H9 (cell line): ENCODE results near the gene SH3BGRL3. TPM values are rescaled to one million over a fixed set of nuclear protein-coding genes. Genes with fewer than 3 reads are reported as not detected.

Experiments used
- DNase-seq: peaks from one replicate; pipeline ENCODE4 v3.0.0-alpha.2; 2017
- H2AFZ ChIP-seq: one replicate; pipeline ENCODE4 v1.6.1; 2013; ENCODE audit warnings: mild to moderate bottlenecking, low read length, control low read depth, moderate library complexity
- H2AK5ac ChIP-seq: 2 replicates; pipeline ENCODE4 v1.6.1; 2013; ENCODE audit warnings: low read length, control low read depth, mixed read lengths; ENCODE audit not compliant: insufficient read length
- H2BK120ac ChIP-seq: one replicate; pipeline ENCODE4 v1.6.1; 2013; ENCODE audit warnings: low read depth, mild to moderate bottlenecking, low read length, control low read depth, inconsistent platforms; ENCODE audit not compliant: poor library complexity, severe bottlenecking
- H2BK12ac ChIP-seq: 2 replicates; pipeline ENCODE4 v1.6.1; 2013; ENCODE audit warnings: low read length, control low read depth, mixed read lengths, low read depth; ENCODE audit not compliant: insufficient read length
- H2BK15ac ChIP-seq: 2 replicates; pipeline ENCODE4 v1.6.1; 2013; ENCODE audit warnings: low read depth, low read length, control low read depth
- H2BK20ac ChIP-seq: one replicate; pipeline ENCODE4 v1.6.1; 2013; ENCODE audit warnings: low read depth, mild to moderate bottlenecking, low read length, control low read depth, inconsistent platforms; ENCODE audit not compliant: poor library complexity, severe bottlenecking
- H2BK5ac ChIP-seq: 2 replicates; pipeline ENCODE4 v1.6.1; 2013; ENCODE audit warnings: low read length, control low read depth, mixed read lengths; ENCODE audit not compliant: insufficient read length
- H3K14ac ChIP-seq: 2 replicates; pipeline ENCODE4 v1.6.1; 2013; ENCODE audit warnings: low read length, control low read depth; ENCODE audit not compliant: insufficient read depth
- H3K18ac ChIP-seq: 2 replicates; pipeline ENCODE4 v1.6.1; 2013; ENCODE audit warnings: low read depth, mild to moderate bottlenecking, mixed read lengths, low read length, control low read depth; ENCODE audit not compliant: insufficient read length
- H3K23ac ChIP-seq: 2 replicates; pipeline ENCODE4 v1.6.1; 2013; ENCODE audit warnings: low read length, control low read depth, mixed read lengths, low read depth; ENCODE audit not compliant: insufficient read length
- H3K23me2 ChIP-seq: 2 replicates; pipeline ENCODE4 v1.6.1; 2013; ENCODE audit warnings: low read depth, mild to moderate bottlenecking, mixed read lengths, low read length, control low read depth; ENCODE audit not compliant: insufficient read length, poor library complexity, severe bottlenecking
- H3K27ac ChIP-seq: 2 replicates; pipeline ENCODE4 v1.5.1; 2013; ENCODE audit warnings: low read length, control low read depth, mixed read lengths, low read depth; ENCODE audit not compliant: insufficient read length
- H3K27me3 ChIP-seq: 2 replicates; pipeline ENCODE4 v1.6.1; 2013; ENCODE audit warnings: low read length, control low read depth, inconsistent platforms; ENCODE audit not compliant: insufficient read depth
- H3K4ac ChIP-seq: 2 replicates; pipeline ENCODE4 v1.6.1; 2013; ENCODE audit warnings: low read depth, mild to moderate bottlenecking, control low read depth, inconsistent platforms, low read length, moderate library complexity
- H3K4me1 ChIP-seq: 2 replicates; pipeline ENCODE4 v1.6.1; 2013; ENCODE audit warnings: low read length, control low read depth, inconsistent platforms; ENCODE audit not compliant: insufficient read depth
- H3K4me2 ChIP-seq: 2 replicates; pipeline ENCODE4 v1.6.1; 2013; ENCODE audit warnings: low read length, control low read depth, mixed read lengths; ENCODE audit not compliant: insufficient read length, insufficient read depth
- H3K56ac ChIP-seq: 2 replicates; pipeline ENCODE4 v1.6.1; 2013; ENCODE audit warnings: low read depth, mild to moderate bottlenecking, mixed read lengths, low read length, control low read depth; ENCODE audit not compliant: insufficient read length
- H3K79me1 ChIP-seq: 2 replicates; pipeline ENCODE4 v1.6.1; 2013; ENCODE audit warnings: low read depth, mild to moderate bottlenecking, moderate library complexity, low read length, control low read depth, inconsistent platforms; ENCODE audit not compliant: insufficient read depth, poor library complexity, severe bottlenecking
- H3K79me2 ChIP-seq: 2 replicates; pipeline ENCODE4 v1.6.1; 2013; ENCODE audit warnings: low read length, control low read depth, inconsistent platforms; ENCODE audit not compliant: insufficient read depth
- H3K9ac ChIP-seq: 2 replicates; pipeline ENCODE4 v1.6.1; 2013; ENCODE audit warnings: low read length, control low read depth, mixed read lengths; ENCODE audit not compliant: insufficient read length; ENCODE audit errors: extremely low read depth
- H3K9me3 ChIP-seq: one replicate; pipeline ENCODE4 v1.6.1; 2013; ENCODE audit warnings: low read depth, low read length, inconsistent platforms; ENCODE audit not compliant: control insufficient read depth
- H3T11ph ChIP-seq: one replicate; pipeline ENCODE4 v1.6.1; 2013; ENCODE audit warnings: mild to moderate bottlenecking, low read length, control low read depth, inconsistent platforms
- H4K20me1 ChIP-seq: one replicate; pipeline ENCODE4 v1.6.1; 2013; ENCODE audit not compliant: control insufficient read depth, insufficient read length, insufficient read depth
- H4K5ac ChIP-seq: 2 replicates; pipeline ENCODE4 v1.6.1; 2013; ENCODE audit warnings: low read depth, mild to moderate bottlenecking, mixed read lengths, low read length, control low read depth; ENCODE audit not compliant: insufficient read length
- H4K8ac ChIP-seq: replicated peaks from 2 replicates; pipeline ENCODE4 v1.6.1; 2013; ENCODE audit warnings: low read length, control low read depth, mixed read lengths, low read depth; ENCODE audit not compliant: insufficient read length
- H4K91ac ChIP-seq: 2 replicates; pipeline ENCODE4 v1.6.1; 2013; ENCODE audit warnings: low read depth, mild to moderate bottlenecking, moderate library complexity, mixed read lengths, low read length, control low read depth; ENCODE audit not compliant: insufficient read length
- H3K27ac Mint-ChIP-seq, 3 experiments: 2 replicates in 2 of 3; 3 replicates in 1 of 3; pipeline ENCODE4 v1.8.0; 2020 to 2021; ENCODE audit warnings: mixed read lengths in 3 of 3, mild to moderate bottlenecking in 1 of 3, moderate library complexity in 1 of 3
- H3K27me3 Mint-ChIP-seq: 2 replicates; pipeline ENCODE4 v1.8.0; 2021; ENCODE audit warnings: low read depth, mild to moderate bottlenecking, moderate library complexity, mixed read lengths
- H3K36me3 Mint-ChIP-seq, 3 experiments: 2 replicates in 2 of 3; 3 replicates in 1 of 3; pipeline ENCODE4 v1.8.0; 2020 to 2021; ENCODE audit warnings: low read depth in 3 of 3, mixed read lengths in 3 of 3; ENCODE audit not compliant: insufficient read depth in 1 of 3
- H3K4me1 Mint-ChIP-seq, 2 experiments: 2 replicates each; pipeline ENCODE4 v1.8.0; 2020; ENCODE audit warnings: mixed read lengths in 2 of 2
- H3K4me3 Mint-ChIP-seq, 2 experiments: 2 replicates in 1 of 2; 3 replicates in 1 of 2; pipeline ENCODE4 v1.8.0; 2020 to 2021; ENCODE audit warnings: mild to moderate bottlenecking in 2 of 2, mixed read lengths in 2 of 2, moderate library complexity in 1 of 2
- H3K9me3 Mint-ChIP-seq, 2 experiments: 2 replicates in 1 of 2; 3 replicates in 1 of 2; pipeline ENCODE4 v1.8.0; 2020; ENCODE audit warnings: mild to moderate bottlenecking in 2 of 2, mixed read lengths in 2 of 2, moderate library complexity in 1 of 2
- CTCF ChIP-seq: fragments of 200-600 bp; sonication (generic); conservative IDR thresholded peaks from 3 replicates; pipeline ENCODE4 v1.8.0; 2021; ENCODE audit warnings: antibody characterized with exemption, mild to moderate bottlenecking
- WGBS: extraction: QIAGEN DNeasy Blood & Tissue Kit; methylation state at CpG from one replicate; pipeline ENCODE4 v1.1.7; 2013; ENCODE audit warnings: missing lambda C conversion rate, low lambda C conversion rate, mixed read lengths; ENCODE audit not compliant: insufficient read length; ENCODE audit errors: extremely low coverage; 5-methylcytosine and 5-hydroxymethylcytosine counted together
- total RNA-seq: library from RNA; stranded (reverse); gene quantifications from 2 replicates; pipeline ENCODE4 v1.2.1, GENCODE V29; 2021

SH3BGRL3 gene
- total RNA-seq, 1 experiment from 2014 or later: 86.3 TPM

GRCh38 chr1:26317612-26318337 lies 37.9 kb downstream of the SH3BGRL3 start, which contains the start of gene CD52:
TSS of gene CD52 (plus strand) at chr1:26317958. CDS start at chr1:26318018, 60 bp downstream.
- H3K4me1 ChIP-seq: no peaks in the 10 kb centered on the region
- H3K4me2 ChIP-seq: no peak within 1 kb of the TSS
- no peak within 1 kb of the TSS for H2BK5ac ChIP-seq
- no peaks in the 10 kb centered on the region for H4K20me1 ChIP-seq
- H3K18ac ChIP-seq: no peak within 1 kb of the TSS
- no peak within 1 kb of the TSS for H3K4ac ChIP-seq
- no peak within 1 kb of the TSS for H3K9ac ChIP-seq
- H2BK20ac ChIP-seq: no peak within 1 kb of the TSS
- no peak within 1 kb of the TSS for H2BK12ac ChIP-seq
- no peak within 1 kb of the TSS for H3K14ac ChIP-seq
- no peak within 1 kb of the TSS for H3T11ph ChIP-seq
- peak within 1 kb of the TSS; percentile 44 to 78 (median 68); a peak in 5 of 7 replicates for H3K27ac Mint-ChIP-seq
- no peaks in the 10 kb centered on the region for H3K23me2 ChIP-seq
- no CpG with 5 or more reads among the region's 12 CpGs for WGBS
- no peak within 1 kb of the TSS for H2AK5ac ChIP-seq
- peak; percentile 78 for DNase-seq
- no peaks in the 10 kb centered on the region for H3K79me1 ChIP-seq
- H3K56ac ChIP-seq: no peak within 1 kb of the TSS
- no peak within 1 kb of the TSS for H2BK120ac ChIP-seq
- no peak within 1 kb of the TSS for H3K23ac ChIP-seq
- H3K9me3 Mint-ChIP-seq: no peaks in the 10 kb centered on the region
- no peak within 1 kb of the TSS for H4K5ac ChIP-seq
- no peak within 1 kb of the TSS for H3K27ac ChIP-seq
- TF ChIP-seq CTCF: no peak
- H4K91ac ChIP-seq: no peak within 1 kb of the TSS
- H4K8ac ChIP-seq: no peak within 1 kb of the TSS
- H2AFZ ChIP-seq: no peak within 1 kb of the TSS
- H3K79me2 ChIP-seq: no peaks in the 10 kb centered on the region
- H3K27me3 ChIP-seq: no peaks in the 10 kb centered on the region
- H3K4me1 Mint-ChIP-seq: peaks cover 34 to 50% of the 10 kb centered on the region in 2 experiments
- H3K9me3 ChIP-seq: no peaks in the 10 kb centered on the region
- H3K36me3 Mint-ChIP-seq: peaks cover 5 to 16% (median 8%) of the 10 kb centered on the region in 3 experiments; a peak in 6 of 7 replicates
- no peak within 1 kb of the TSS for H2BK15ac ChIP-seq
- H3K4me3 Mint-ChIP-seq: peak within 1 kb of the TSS in 1 of 2 experiments; percentile 11; a peak in 3 of 5 replicates
- H3K27me3 Mint-ChIP-seq: peaks cover 1% of the 10 kb centered on the region; the same call in 1 of the 2 replicates
